Measurements from ENCODE around the gene KANSL2.

DNA sequence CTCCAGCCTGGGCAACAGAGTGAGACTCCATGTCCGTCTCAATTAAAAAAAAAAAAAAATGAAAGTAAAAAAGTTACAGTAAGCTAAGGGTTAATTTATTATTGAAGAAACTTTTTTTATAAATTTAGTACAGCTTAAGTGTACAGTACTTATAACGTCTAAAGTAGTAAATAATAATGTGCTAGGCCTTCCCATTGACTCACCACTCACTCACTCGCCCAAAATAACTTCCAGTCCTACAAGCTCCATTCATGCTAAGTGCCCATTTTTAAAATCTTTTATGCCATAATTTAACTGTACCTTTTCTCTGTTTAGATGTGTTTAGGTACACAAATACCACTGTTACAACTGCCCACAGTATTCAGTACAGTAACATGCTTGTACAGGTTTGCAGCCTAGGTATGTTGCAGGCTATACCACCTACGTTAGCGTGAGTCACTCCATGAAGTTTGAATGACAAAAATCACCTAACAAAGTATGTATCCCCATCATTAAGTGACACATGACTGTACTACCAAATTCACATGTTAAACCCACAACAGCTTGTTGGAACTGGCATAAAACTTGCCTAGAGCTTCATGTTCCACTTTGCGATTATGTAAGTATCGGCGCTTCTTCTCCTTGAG is 10.7 kb downstream of the KANSL2 start:
- TF ChIP-seq, protein P1, sequence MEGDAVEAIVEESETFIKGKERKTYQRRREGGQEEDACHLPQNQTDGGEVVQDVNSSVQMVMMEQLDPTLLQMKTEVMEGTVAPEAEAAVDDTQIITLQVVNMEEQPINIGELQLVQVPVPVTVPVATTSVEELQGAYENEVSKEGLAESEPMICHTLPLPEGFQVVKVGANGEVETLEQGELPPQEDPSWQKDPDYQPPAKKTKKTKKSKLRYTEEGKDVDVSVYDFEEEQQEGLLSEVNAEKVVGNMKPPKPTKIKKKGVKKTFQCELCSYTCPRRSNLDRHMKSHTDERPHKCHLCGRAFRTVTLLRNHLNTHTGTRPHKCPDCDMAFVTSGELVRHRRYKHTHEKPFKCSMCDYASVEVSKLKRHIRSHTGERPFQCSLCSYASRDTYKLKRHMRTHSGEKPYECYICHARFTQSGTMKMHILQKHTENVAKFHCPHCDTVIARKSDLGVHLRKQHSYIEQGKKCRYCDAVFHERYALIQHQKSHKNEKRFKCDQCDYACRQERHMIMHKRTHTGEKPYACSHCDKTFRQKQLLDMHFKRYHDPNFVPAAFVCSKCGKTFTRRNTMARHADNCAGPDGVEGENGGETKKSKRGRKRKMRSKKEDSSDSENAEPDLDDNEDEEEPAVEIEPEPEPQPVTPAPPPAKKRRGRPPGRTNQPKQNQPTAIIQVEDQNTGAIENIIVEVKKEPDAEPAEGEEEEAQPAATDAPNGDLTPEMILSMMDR (conservative IDR thresholded peaks at IDR 0.05; ENCODE audit: low read depth in 2 of 2), result no peak
- TF ChIP-seq, protein P2, sequence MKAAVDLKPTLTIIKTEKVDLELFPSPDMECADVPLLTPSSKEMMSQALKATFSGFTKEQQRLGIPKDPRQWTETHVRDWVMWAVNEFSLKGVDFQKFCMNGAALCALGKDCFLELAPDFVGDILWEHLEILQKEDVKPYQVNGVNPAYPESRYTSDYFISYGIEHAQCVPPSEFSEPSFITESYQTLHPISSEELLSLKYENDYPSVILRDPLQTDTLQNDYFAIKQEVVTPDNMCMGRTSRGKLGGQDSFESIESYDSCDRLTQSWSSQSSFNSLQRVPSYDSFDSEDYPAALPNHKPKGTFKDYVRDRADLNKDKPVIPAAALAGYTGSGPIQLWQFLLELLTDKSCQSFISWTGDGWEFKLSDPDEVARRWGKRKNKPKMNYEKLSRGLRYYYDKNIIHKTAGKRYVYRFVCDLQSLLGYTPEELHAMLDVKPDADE (IDR thresholded peaks at IDR 0.05), result no peak
- TF ChIP-seq EZH2 (IDR thresholded peaks at IDR 0.05; ENCODE audit: low read depth, unreplicated experiment), result no peak
- TF ChIP-seq EZH2phosphoT487 (IDR thresholded peaks at IDR 0.05; ENCODE audit: unreplicated experiment), result no peak
- no peak for TF ChIP-seq POLR2AphosphoS5 (IDR thresholded peaks at IDR 0.05; ENCODE audit: low read depth)
- TF ChIP-seq, protein P3, sequence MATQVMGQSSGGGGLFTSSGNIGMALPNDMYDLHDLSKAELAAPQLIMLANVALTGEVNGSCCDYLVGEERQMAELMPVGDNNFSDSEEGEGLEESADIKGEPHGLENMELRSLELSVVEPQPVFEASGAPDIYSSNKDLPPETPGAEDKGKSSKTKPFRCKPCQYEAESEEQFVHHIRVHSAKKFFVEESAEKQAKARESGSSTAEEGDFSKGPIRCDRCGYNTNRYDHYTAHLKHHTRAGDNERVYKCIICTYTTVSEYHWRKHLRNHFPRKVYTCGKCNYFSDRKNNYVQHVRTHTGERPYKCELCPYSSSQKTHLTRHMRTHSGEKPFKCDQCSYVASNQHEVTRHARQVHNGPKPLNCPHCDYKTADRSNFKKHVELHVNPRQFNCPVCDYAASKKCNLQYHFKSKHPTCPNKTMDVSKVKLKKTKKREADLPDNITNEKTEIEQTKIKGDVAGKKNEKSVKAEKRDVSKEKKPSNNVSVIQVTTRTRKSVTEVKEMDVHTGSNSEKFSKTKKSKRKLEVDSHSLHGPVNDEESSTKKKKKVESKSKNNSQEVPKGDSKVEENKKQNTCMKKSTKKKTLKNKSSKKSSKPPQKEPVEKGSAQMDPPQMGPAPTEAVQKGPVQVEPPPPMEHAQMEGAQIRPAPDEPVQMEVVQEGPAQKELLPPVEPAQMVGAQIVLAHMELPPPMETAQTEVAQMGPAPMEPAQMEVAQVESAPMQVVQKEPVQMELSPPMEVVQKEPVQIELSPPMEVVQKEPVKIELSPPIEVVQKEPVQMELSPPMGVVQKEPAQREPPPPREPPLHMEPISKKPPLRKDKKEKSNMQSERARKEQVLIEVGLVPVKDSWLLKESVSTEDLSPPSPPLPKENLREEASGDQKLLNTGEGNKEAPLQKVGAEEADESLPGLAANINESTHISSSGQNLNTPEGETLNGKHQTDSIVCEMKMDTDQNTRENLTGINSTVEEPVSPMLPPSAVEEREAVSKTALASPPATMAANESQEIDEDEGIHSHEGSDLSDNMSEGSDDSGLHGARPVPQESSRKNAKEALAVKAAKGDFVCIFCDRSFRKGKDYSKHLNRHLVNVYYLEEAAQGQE (IDR thresholded peaks at IDR 0.05; ENCODE audit: unreplicated experiment), result no peak
- no peak for TF ChIP-seq CREB1 (CRISPR knock-in tag; IDR thresholded peaks at IDR 0.05; ENCODE audit: low read depth)
- no peak for TF ChIP-seq ZNF114 (CRISPR knock-in tag; IDR thresholded peaks at IDR 0.05)
- no peak for TF ChIP-seq JUNB (IDR thresholded peaks at IDR 0.05; ENCODE audit: unreplicated experiment)
- TF ChIP-seq STAT1 (IDR thresholded peaks at IDR 0.05; ENCODE audit: unreplicated experiment), result no peak
